Activated T-cell treated with anti-CD3 and anti-CD28 coated beads, Interleukin-2, amount 50 U/mL, for 24 hours (primary cell): Measurements from ENCODE around the gene TNP2.

Experiments used
- DNase-seq: peaks from one replicate; pipeline ENCODE4 v3.0.0-alpha.2; 2020
- H3K27ac Mint-ChIP-seq: 2 replicates; pipeline ENCODE4 v1.8.0; 2020; ENCODE audit warnings: mild to moderate bottlenecking, mixed read lengths
- H3K27me3 Mint-ChIP-seq: 2 replicates; pipeline ENCODE4 v1.8.0; 2020; ENCODE audit warnings: mixed read lengths
- H3K36me3 Mint-ChIP-seq: 2 replicates; pipeline ENCODE4 v1.8.0; 2020; ENCODE audit warnings: low read depth, mixed read lengths
- H3K4me1 Mint-ChIP-seq: 2 replicates; pipeline ENCODE4 v1.8.0; 2020; ENCODE audit warnings: low read depth, mixed read lengths
- H3K4me3 Mint-ChIP-seq: 2 replicates; pipeline ENCODE4 v1.8.0; 2020; ENCODE audit warnings: mild to moderate bottlenecking, moderate library complexity, mixed read lengths
- H3K9me3 Mint-ChIP-seq: 2 replicates; pipeline ENCODE4 v1.8.0; 2020; ENCODE audit warnings: mixed read lengths

TNP2 gene

GRCh38 chr16:11249233-11250061 lies 19.7 kb downstream of the TNP2 start:
- Mint-ChIP-seq H3K36me3 (peaks cover 47% of the 10 kb centered on the region), H3K27me3 (no peaks in the 10 kb centered on the region), H3K27ac (peak overlapping the region; percentile 79), H3K4me3 (no peak overlapping the region), H3K4me1 (peaks cover 77% of the 10 kb centered on the region), H3K9me3 (no peaks in the 10 kb centered on the region)
- DNase-seq, result no peak

- no peak overlapping the region for H3K4me3 Mint-ChIP-seq
- no peak for DNase-seq
- H3K9me3 Mint-ChIP-seq, result no peaks in the 10 kb centered on the region
- no peaks in the 10 kb centered on the region for H3K27me3 Mint-ChIP-seq
- H3K36me3 Mint-ChIP-seq, result peaks cover 33% of the 10 kb centered on the region
- H3K27ac Mint-ChIP-seq, result peak overlapping the region; percentile 90
- H3K4me1 Mint-ChIP-seq, result peaks cover 70% of the 10 kb centered on the region
Measured at GRCh38 chr16:11248133-11248532, 21.0 kb downstream of the TNP2 start.

- peaks cover 15% of the 10 kb centered on the region for H3K36me3 Mint-ChIP-seq
- no peak for DNase-seq
- no peak overlapping the region for H3K4me3 Mint-ChIP-seq
- peaks cover 51% of the 10 kb centered on the region for H3K4me1 Mint-ChIP-seq
- H3K9me3 Mint-ChIP-seq, result no peaks in the 10 kb centered on the region
- H3K27me3 Mint-ChIP-seq, result no peaks in the 10 kb centered on the region
- peak overlapping the region; percentile 60 for H3K27ac Mint-ChIP-seq
Measured at GRCh38 chr16:11245988-11246387, 23.1 kb downstream of the TNP2 start.

GRCh38 chr16:11245222-11245737 lies 23.8 kb downstream of the TNP2 start:
- Mint-ChIP-seq H3K9me3 (no peaks in the 10 kb centered on the region), H3K27ac (peak overlapping the region; percentile 60), H3K4me1 (peaks cover 46% of the 10 kb centered on the region), H3K36me3 (peaks cover 10% of the 10 kb centered on the region), H3K4me3 (no peak overlapping the region), H3K27me3 (no peaks in the 10 kb centered on the region)
- DNase-seq, result no peak

- peaks cover 34% of the 10 kb centered on the region for H3K4me1 Mint-ChIP-seq
- H3K27me3 Mint-ChIP-seq, result no peaks in the 10 kb centered on the region
Measured at GRCh38 chr16:11242658-11243057, 26.5 kb downstream of the TNP2 start.

GRCh38 chr16:11241480-11242204 lies 27.5 kb downstream of the TNP2 start:
- Mint-ChIP-seq H3K36me3 (no peaks in the 10 kb centered on the region), H3K27ac (no peak overlapping the region), H3K4me3 (no peak overlapping the region), H3K27me3 (no peaks in the 10 kb centered on the region), H3K4me1 (peaks cover 34% of the 10 kb centered on the region), H3K9me3 (no peaks in the 10 kb centered on the region)
- DNase-seq, result no peak

More at GRCh38 chr16:11242658-11243057, 26.5 kb downstream of the TNP2 start:
- Mint-ChIP-seq H3K27ac (no peak overlapping the region), H3K9me3 (no peaks in the 10 kb centered on the region), H3K4me3 (no peak overlapping the region), H3K36me3 (peaks cover 1% of the 10 kb centered on the region)
- DNase-seq, result no peak

- peaks cover 30% of the 10 kb centered on the region for H3K4me1 Mint-ChIP-seq
- H3K4me3 Mint-ChIP-seq, result no peak overlapping the region
- DNase-seq, result no peak
- H3K27me3 Mint-ChIP-seq, result no peaks in the 10 kb centered on the region
- H3K27ac Mint-ChIP-seq, result peak overlapping the region; percentile 86
- H3K36me3 Mint-ChIP-seq, result no peaks in the 10 kb centered on the region
- no peaks in the 10 kb centered on the region for H3K9me3 Mint-ChIP-seq
Measured at GRCh38 chr16:11240636-11241473, 28.3 kb downstream of the TNP2 start.

- no peaks in the 10 kb centered on the region for H3K9me3 Mint-ChIP-seq
- no peaks in the 10 kb centered on the region for H3K27me3 Mint-ChIP-seq
- no peaks in the 10 kb centered on the region for H3K36me3 Mint-ChIP-seq
- no peak for DNase-seq
- H3K4me1 Mint-ChIP-seq, result peaks cover 29% of the 10 kb centered on the region
- no peak overlapping the region for H3K4me3 Mint-ChIP-seq
- H3K27ac Mint-ChIP-seq, result peak overlapping the region; percentile 86
Measured at GRCh38 chr16:11239644-11240632, 29.2 kb downstream of the TNP2 start.

GRCh38 chr16:11238272-11239202 lies 30.6 kb downstream of the TNP2 start:
- DNase-seq, result no peak

GRCh38 chr16:11236461-11237254 lies 32.5 kb downstream of the TNP2 start:
- Mint-ChIP-seq H3K36me3 (no peaks in the 10 kb centered on the region), H3K9me3 (no peaks in the 10 kb centered on the region), H3K4me1 (peaks cover 60% of the 10 kb centered on the region), H3K4me3 (no peak overlapping the region), H3K27me3 (no peaks in the 10 kb centered on the region), H3K27ac (peak overlapping the region; percentile 71)
- DNase-seq, result no peak

More at GRCh38 chr16:11238272-11239202, 30.6 kb downstream of the TNP2 start:
- no peak overlapping the region for H3K27ac Mint-ChIP-seq
- no peak overlapping the region for H3K4me3 Mint-ChIP-seq
- peaks cover 42% of the 10 kb centered on the region for H3K4me1 Mint-ChIP-seq
- no peaks in the 10 kb centered on the region for H3K36me3 Mint-ChIP-seq
- H3K27me3 Mint-ChIP-seq, result no peaks in the 10 kb centered on the region
- no peaks in the 10 kb centered on the region for H3K9me3 Mint-ChIP-seq

GRCh38 chr16:11235703-11235991 lies 33.5 kb downstream of the TNP2 start:
- H3K4me3 Mint-ChIP-seq, result no peak overlapping the region
- H3K27me3 Mint-ChIP-seq, result no peaks in the 10 kb centered on the region
- H3K4me1 Mint-ChIP-seq, result peaks cover 70% of the 10 kb centered on the region
- H3K9me3 Mint-ChIP-seq, result no peaks in the 10 kb centered on the region
- H3K27ac Mint-ChIP-seq, result peak overlapping the region; percentile 99
- H3K36me3 Mint-ChIP-seq, result no peaks in the 10 kb centered on the region
- no peak for DNase-seq
